DND-41 (cell line): ENCODE data around the gene KRT4.

ENCODE experiments used
- EZH2 ChIP-seq: IDR thresholded peaks from 3 replicates; pipeline ENCODE4 v1.6.1; 2012; ENCODE audit warnings: borderline replicate concordance, low read depth, mild to moderate bottlenecking, moderate library complexity, low read length, inconsistent platforms; ENCODE audit not compliant: severe bottlenecking
- TF ChIP-seq, protein P1 (sequence below): IDR thresholded peaks from 2 replicates; pipeline ENCODE4 v1.5.1; 2012; ENCODE audit warnings: borderline replicate concordance, low read length, moderate library complexity, mild to moderate bottlenecking; ENCODE audit not compliant: poor library complexity, severe bottlenecking; ENCODE audit errors: extremely low read depth

DNA sequence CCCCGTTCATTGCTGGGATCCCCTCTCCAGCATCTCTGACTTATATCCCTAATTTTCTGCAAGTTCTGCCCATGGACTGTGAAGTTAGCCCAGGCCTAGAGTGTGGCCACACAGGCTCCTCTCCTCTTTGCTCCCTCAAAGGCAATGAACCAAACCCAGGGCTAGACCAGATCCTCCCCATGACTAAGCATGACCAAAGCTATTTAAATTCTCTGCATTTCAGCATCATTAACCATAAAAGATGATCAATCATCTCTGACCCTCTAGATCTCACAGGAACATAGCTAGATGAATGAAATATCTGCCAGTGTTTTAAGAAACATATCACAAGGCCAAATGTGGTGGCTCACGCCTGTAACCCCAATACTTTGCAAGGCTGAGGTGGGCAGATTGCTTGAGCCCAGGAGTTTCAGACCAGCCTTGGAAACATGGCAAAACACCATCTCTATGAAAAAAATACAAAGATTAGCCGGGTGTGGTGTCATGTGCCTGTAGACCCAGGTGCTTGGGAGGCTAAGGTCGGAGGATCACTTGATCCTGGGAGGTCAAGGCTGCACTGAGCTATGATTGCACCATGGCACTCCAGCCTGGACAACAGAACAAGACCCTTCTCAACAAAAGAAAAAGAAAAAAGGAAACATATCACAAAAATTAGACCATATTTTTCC lies 15.8 kb downstream of the KRT4 start:
- TF ChIP-seq, protein P1, sequence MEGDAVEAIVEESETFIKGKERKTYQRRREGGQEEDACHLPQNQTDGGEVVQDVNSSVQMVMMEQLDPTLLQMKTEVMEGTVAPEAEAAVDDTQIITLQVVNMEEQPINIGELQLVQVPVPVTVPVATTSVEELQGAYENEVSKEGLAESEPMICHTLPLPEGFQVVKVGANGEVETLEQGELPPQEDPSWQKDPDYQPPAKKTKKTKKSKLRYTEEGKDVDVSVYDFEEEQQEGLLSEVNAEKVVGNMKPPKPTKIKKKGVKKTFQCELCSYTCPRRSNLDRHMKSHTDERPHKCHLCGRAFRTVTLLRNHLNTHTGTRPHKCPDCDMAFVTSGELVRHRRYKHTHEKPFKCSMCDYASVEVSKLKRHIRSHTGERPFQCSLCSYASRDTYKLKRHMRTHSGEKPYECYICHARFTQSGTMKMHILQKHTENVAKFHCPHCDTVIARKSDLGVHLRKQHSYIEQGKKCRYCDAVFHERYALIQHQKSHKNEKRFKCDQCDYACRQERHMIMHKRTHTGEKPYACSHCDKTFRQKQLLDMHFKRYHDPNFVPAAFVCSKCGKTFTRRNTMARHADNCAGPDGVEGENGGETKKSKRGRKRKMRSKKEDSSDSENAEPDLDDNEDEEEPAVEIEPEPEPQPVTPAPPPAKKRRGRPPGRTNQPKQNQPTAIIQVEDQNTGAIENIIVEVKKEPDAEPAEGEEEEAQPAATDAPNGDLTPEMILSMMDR: no peak
- TF ChIP-seq EZH2: no peak
